Activated CD8-positive, alpha-beta T cell treated with anti-CD3 and anti-CD28 coated beads for 36 hours (primary cell): ENCODE results near the gene ANKS1B. TPM values are rescaled to one million over a fixed set of nuclear protein-coding genes. Genes with fewer than 3 reads are reported as not detected.

Source experiments
- ATAC-seq: fragments of 200-7000 bp; cut with Tn5 transposase; one replicate; pipeline ENCODE4 v1.10.0; 2021; ENCODE audit warnings: mild to moderate bottlenecking, moderate library complexity
- CTCF ChIA-PET: fragments of 350-600 bp; sonication (Branson Sonifier 250); formaldehyde crosslinking; loops from one replicate; lab custom pipeline; 2021; ENCODE audit warnings: antibody characterized with exemption; lab: Charles Lee
- POLR2A ChIA-PET: fragments of 350-600 bp; sonication (Branson Sonifier 250); formaldehyde crosslinking; loops from one replicate; lab custom pipeline; 2021; ENCODE audit warnings: antibody characterized with exemption; lab: Charles Lee
- DNase-seq: peaks from one replicate; pipeline ENCODE4 v3.0.0-alpha.2; 2020
- H3K27ac Mint-ChIP-seq: one replicate; pipeline ENCODE4 v1.8.0; 2021; ENCODE audit warnings: mild to moderate bottlenecking, mixed read lengths
- H3K27me3 Mint-ChIP-seq: one replicate; pipeline ENCODE4 v1.8.0; 2021; ENCODE audit warnings: mixed read lengths
- H3K36me3 Mint-ChIP-seq: one replicate; pipeline ENCODE4 v1.8.0; 2021; ENCODE audit warnings: low read depth, mixed read lengths
- H3K4me1 Mint-ChIP-seq: one replicate; pipeline ENCODE4 v1.8.0; 2021; ENCODE audit warnings: low read depth, mixed read lengths
- H3K4me3 Mint-ChIP-seq: one replicate; pipeline ENCODE4 v1.8.0; 2021; ENCODE audit warnings: mild to moderate bottlenecking, moderate library complexity, mixed read lengths
- H3K9me3 Mint-ChIP-seq: one replicate; pipeline ENCODE4 v1.8.0; 2021; ENCODE audit warnings: mixed read lengths
- CTCF ChIP-seq: fragments of 200-600 bp; IDR thresholded peaks from one replicate; pipeline ENCODE4 v1.8.0; 2022; ENCODE audit warnings: antibody characterized with exemption, mild to moderate bottlenecking
- intact Hi-C: fragments of 100-400 bp; cut with micrococcal nuclease; formaldehyde crosslinking; loops from one replicate; pipeline ENCODE4 v1.10.0; 2022
- total RNA-seq, 2 experiments: library from RNA; stranded (reverse); gene quantifications; one replicate each; pipeline ENCODE4 v1.2.3, GENCODE V29; 2021

ANKS1B gene
- total RNA-seq, 2 experiments from 2014 or later, result 0.54 TPM; not detected in 1

DNA sequence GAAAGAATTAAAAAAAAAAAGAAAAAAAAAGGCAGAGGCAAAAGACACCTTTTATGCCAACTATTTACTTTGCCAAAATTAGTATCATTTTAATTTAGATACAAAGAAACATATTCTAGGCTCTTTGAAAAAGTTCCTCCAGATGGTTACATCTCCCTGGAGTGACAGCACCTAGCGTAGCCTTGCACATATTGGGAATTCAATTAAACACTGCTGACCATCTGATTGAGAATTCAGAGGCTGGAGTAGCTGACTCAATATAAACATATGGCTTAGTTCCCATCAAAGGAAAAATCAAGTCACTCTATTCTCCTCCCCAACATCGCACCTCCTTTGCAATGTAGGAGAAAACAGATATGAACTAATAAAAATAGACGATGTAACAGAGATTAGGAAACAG lies 36.4 kb downstream of the ANKS1B start:
- DNase-seq (no peak), ATAC-seq (no peak)
- ChIA-PET CTCF (no interaction called here), POLR2A (no interaction called here)
- Mint-ChIP-seq H3K4me3 (no peak overlapping the region), H3K27me3 (no peaks in the 10 kb centered on the region), H3K27ac (no peak overlapping the region), H3K36me3 (no peaks in the 10 kb centered on the region), H3K4me1 (no peaks in the 10 kb centered on the region), H3K9me3 (no peaks in the 10 kb centered on the region)
- intact Hi-C loops, result no loop called here
- TF ChIP-seq CTCF, result no peak

DNA sequence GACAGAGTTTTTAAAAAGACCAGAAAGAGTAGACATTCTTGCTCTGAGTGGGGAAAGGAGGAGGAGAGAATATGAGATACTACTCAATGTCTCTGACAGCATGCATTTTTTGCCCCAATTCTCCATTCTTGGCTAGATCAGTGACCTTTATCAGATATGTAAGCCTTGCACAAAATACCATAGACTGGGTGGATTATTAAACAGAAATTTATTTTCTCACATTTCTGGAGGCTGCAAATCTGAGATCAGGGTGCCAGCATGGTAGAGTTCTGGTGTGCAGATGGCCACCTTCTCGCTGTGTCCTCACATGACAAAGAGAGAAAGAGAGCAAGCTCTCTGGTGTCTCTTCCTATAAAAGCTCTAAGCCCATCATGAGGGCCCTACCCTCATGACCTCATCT lies 38.6 kb downstream of the ANKS1B start:
- Mint-ChIP-seq H3K27me3 (no peaks in the 10 kb centered on the region), H3K4me3 (no peak overlapping the region), H3K36me3 (no peaks in the 10 kb centered on the region), H3K4me1 (no peaks in the 10 kb centered on the region), H3K9me3 (no peaks in the 10 kb centered on the region), H3K27ac (no peak overlapping the region)
- ATAC-seq (no peak), DNase-seq (no peak)
- intact Hi-C loops, result no loop called here
- POLR2A ChIA-PET, result no interaction called here
- CTCF ChIA-PET, result no interaction called here
- TF ChIP-seq CTCF, result no peak

GRCh38 chr12:99935608-99936007 lies 49.1 kb downstream of the ANKS1B start:
- Mint-ChIP-seq H3K9me3 (no peaks in the 10 kb centered on the region), H3K36me3 (no peaks in the 10 kb centered on the region)

DNA sequence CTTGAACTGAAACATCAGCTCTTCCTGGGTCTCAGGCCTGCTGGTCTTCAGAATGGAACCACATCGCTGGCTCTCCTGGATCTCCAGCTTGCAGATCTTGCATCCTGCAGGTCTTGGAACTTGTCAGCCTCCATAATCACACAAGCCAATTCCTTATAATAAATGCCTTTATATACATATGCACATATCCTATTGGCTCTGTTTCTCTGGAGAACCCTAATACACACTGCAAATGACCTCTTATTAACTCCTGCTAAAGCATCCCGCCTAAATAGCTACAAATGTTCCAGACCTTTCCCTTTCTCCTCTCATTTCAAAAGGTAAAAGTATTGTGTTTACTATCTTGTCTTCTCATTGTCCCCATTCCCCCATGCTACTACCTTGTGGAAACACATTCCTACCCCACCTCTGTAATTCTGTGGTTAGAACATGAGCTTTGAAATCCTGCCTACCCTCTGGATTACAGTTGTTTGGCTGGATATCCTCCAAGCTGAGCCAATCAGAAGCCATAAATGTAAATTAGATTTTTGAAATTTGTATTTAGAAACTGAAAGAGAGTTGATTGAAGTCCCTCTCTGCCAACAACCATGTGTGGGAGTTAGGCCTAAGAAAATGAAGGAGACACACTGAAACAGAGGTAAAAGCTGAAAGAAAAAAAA lies 58.1 kb downstream of the ANKS1B start:
- ATAC-seq, result no peak
- intact Hi-C loops, result no loop called here
- no peak overlapping the region for H3K27ac Mint-ChIP-seq

More at GRCh38 chr12:99935608-99936007, 49.1 kb downstream of the ANKS1B start:
- no peak for ATAC-seq
- no peak for DNase-seq
- ChIA-PET CTCF (no interaction called here), POLR2A (no interaction called here)
- TF ChIP-seq CTCF, result no peak
- Mint-ChIP-seq H3K4me3 (no peak overlapping the region), H3K27ac (no peak overlapping the region), H3K27me3 (no peaks in the 10 kb centered on the region), H3K4me1 (no peaks in the 10 kb centered on the region)
- intact Hi-C loops, result no loop called here

More for the DNA sequence above, 58.1 kb downstream of the ANKS1B start:
- Mint-ChIP-seq H3K4me3 (no peak overlapping the region), H3K36me3 (no peaks in the 10 kb centered on the region), H3K9me3 (no peaks in the 10 kb centered on the region), H3K27me3 (no peaks in the 10 kb centered on the region), H3K4me1 (no peaks in the 10 kb centered on the region)
- DNase-seq, result no peak
- no peak for TF ChIP-seq CTCF
- ChIA-PET CTCF (no interaction called here), POLR2A (no interaction called here)
